Activated T-helper 1 cell treated with anti-CD3 and anti-CD28 coated beads, Interleukin-12 subunit alpha, Interleukin-12 subunit beta, Interleukin-2, Interleukin-4 antibody, amounts not matched to agents 30 ng/mL and 10 ng/mL and 1 ng/mL, durations not matched to agents 14 hours and 24 hours and 36 hours (primary cell): ENCODE measurements around the gene KCNJ2. TPM values are rescaled to one million over a fixed set of nuclear protein-coding genes. Genes with fewer than 3 reads are reported as not detected.

ENCODE experiments used
- DNase-seq: peaks from one replicate; pipeline ENCODE4 v3.0.0; 2021; ENCODE audit warnings: low spot score
- H3K27ac Mint-ChIP-seq: one replicate; pipeline ENCODE4 v1.8.0; 2021; ENCODE audit warnings: mild to moderate bottlenecking, mixed read lengths
- H3K27me3 Mint-ChIP-seq: one replicate; pipeline ENCODE4 v1.8.0; 2022; ENCODE audit warnings: mild to moderate bottlenecking, moderate library complexity, mixed read lengths; ENCODE audit not compliant: insufficient read depth
- H3K36me3 Mint-ChIP-seq: one replicate; pipeline ENCODE4 v1.8.0; 2021; ENCODE audit warnings: low read depth, mixed read lengths
- H3K4me1 Mint-ChIP-seq: one replicate; pipeline ENCODE4 v1.8.0; 2021; ENCODE audit warnings: low read depth, mixed read lengths
- H3K4me3 Mint-ChIP-seq: one replicate; pipeline ENCODE4 v1.8.0; 2021; ENCODE audit warnings: mild to moderate bottlenecking, moderate library complexity, mixed read lengths
- H3K9me3 Mint-ChIP-seq: one replicate; pipeline ENCODE4 v1.8.0; 2021; ENCODE audit warnings: mixed read lengths
- intact Hi-C: fragments of 100-400 bp; cut with micrococcal nuclease; formaldehyde crosslinking; loops from one replicate; pipeline ENCODE4 v1.15.1; 2024
- total RNA-seq: library from RNA; stranded (reverse); gene quantifications from 2 replicates; pipeline ENCODE4 v1.2.3, GENCODE V29; 2022

Gene KCNJ2
- 0.05 TPM in 1 of 2 replicates, not detected in the other for total RNA-seq

- intact Hi-C loops, result loop anchor here (10.0 kb wide), 1 partner anchor 844 kb away; the partner anchor contains the start of gene ABCA5
Observed at GRCh38 chr17:70168977-70169708, at the start of gene KCNJ2. KCNJ2 (plus strand) TSS chr17:70169532; CDS start chr17:70175040, 5,508 bp downstream.

DNA sequence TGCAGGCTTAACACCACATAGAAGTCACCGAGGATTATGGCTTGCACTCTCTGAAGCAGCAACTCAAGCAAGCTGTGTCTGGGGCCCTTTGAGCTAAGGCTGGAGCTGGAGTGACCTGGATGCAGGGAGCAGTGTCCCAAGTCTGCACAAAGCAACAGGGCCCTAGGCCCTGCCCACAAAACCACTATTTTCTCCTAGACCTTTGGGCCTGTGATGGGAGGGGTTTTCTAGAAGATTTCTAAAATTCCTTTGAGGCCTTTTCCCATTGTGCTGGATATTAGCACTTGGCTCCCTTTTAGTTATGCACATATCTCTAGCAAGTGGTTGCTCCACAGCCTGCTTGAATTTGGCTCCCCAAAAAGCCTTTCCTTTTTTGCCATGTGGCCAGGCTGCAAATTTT, 49.8 kb upstream of the KCNJ2 start:
- Mint-ChIP-seq H3K4me3 (no peak overlapping the region), H3K27ac (no peak overlapping the region), H3K9me3 (peaks cover 4% of the 10 kb centered on the region), H3K4me1 (no peaks in the 10 kb centered on the region), H3K36me3 (no peaks in the 10 kb centered on the region), H3K27me3 (peaks cover 2% of the 10 kb centered on the region)
- no peak for DNase-seq
- intact Hi-C loops, result no loop called here

More at GRCh38 chr17:70168977-70169708, at the start of gene KCNJ2:
- Mint-ChIP-seq H3K27me3 (peaks cover 49% of the 10 kb centered on the region), H3K36me3 (no peaks in the 10 kb centered on the region), H3K4me1 (peaks cover 18% of the 10 kb centered on the region), H3K27ac (no peak within 1 kb of the TSS), H3K9me3 (no peaks in the 10 kb centered on the region), H3K4me3 (peak within 1 kb of the TSS; percentile 81)
- peak; percentile 53 for DNase-seq

DNA sequence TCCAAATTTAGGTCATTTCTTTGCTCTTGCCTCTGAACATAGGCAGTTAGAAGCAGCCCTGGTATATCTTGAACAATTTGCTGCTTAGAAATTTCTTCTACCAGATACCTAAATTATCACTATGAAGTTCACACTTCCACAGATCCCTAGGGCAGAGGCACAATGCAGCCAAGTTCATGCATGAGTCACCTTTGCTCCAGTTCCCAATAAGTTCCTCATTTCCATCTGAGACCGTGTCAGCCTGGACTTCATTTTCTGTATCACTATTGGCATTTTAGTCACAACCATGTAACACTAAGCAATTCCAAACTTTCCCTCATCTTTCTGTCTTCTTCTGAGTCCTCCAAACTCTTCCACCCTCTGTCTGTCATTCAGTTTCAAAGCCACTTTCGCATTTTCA, 49.3 kb upstream of the KCNJ2 start:
- H3K4me3 Mint-ChIP-seq, result no peak overlapping the region
- H3K27me3 Mint-ChIP-seq, result peaks cover 4% of the 10 kb centered on the region
- no peaks in the 10 kb centered on the region for H3K4me1 Mint-ChIP-seq
- intact Hi-C loops, result no loop called here
- DNase-seq, result no peak
- H3K27ac Mint-ChIP-seq, result no peak overlapping the region
- H3K36me3 Mint-ChIP-seq, result no peaks in the 10 kb centered on the region
- peaks cover 4% of the 10 kb centered on the region for H3K9me3 Mint-ChIP-seq

DNA sequence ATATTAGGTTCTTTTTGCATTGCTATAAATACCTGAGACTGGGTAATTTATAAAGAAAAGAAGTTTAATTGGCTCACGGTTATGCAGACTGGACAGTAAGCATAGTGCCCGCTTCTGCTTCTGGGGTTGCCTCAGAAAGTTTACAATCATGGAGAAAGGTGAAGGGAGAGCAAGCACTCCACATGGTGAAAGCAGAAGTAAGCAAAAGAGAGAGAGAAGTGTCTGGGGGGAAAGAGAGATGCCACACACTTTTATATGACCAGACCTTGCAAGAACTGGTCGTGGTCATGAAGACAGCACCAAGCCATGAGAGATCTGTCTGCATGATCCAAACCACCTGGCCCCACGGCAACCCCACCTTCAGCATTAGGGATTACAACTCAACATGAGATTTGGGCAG, 48.9 kb upstream of the KCNJ2 start:
- Mint-ChIP-seq H3K36me3 (no peaks in the 10 kb centered on the region), H3K9me3 (peaks cover 4% of the 10 kb centered on the region), H3K27ac (no peak overlapping the region), H3K27me3 (peaks cover 4% of the 10 kb centered on the region), H3K4me1 (no peaks in the 10 kb centered on the region), H3K4me3 (no peak overlapping the region)
- intact Hi-C loops, result no loop called here
- no peak for DNase-seq

GRCh38 chr17:70121126-70121525, 48.2 kb upstream of the KCNJ2 start:
- Mint-ChIP-seq H3K27ac (no peak overlapping the region), H3K27me3 (peaks cover 4% of the 10 kb centered on the region), H3K36me3 (no peaks in the 10 kb centered on the region), H3K9me3 (peaks cover 4% of the 10 kb centered on the region), H3K4me1 (no peaks in the 10 kb centered on the region), H3K4me3 (no peak overlapping the region)
- DNase-seq, result no peak
- intact Hi-C loops, result no loop called here

DNA sequence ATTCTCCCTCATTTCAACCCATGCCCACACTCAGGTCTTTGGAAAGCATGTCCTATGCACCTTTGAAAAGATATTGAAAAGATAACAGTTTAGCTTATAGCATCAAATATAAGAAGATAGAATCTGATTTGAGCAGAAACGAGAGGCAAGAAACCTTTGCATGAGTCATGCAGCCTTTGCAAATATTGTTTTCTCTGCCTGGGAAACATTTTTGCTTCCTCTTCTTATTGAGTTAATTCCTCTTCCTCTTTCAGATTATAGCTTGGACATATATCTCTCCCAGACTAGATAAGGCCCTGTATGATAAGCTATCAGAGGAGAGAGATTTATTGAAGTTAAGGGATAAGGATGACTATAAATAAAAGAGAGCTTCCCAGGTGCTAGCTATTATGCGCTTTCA, 46.1 kb upstream of the KCNJ2 start:
- H3K9me3 Mint-ChIP-seq, result no peaks in the 10 kb centered on the region

DNA sequence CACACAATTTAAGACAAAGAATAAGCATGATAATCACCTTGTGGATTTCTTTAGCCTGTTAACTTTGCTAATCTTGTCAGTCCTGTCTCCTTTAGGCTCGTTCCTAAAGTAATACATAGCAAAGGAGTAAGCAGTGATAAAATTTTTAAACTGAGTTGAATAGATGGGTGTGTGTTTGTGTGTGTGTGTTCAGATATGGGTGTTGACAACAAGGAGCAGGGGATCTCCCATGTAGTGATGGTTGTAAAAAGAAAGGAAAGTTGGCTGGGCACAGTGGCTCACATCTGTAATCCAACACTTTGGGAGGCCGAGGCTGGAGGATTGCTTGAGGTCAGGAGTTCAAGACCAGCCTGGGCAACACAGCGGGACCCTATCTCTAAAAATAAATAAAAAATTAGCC, 44.6 kb upstream of the KCNJ2 start:
- Mint-ChIP-seq H3K27me3 (peaks cover 3% of the 10 kb centered on the region), H3K4me1 (no peaks in the 10 kb centered on the region), H3K27ac (no peak overlapping the region), H3K36me3 (no peaks in the 10 kb centered on the region), H3K4me3 (no peak overlapping the region), H3K9me3 (no peaks in the 10 kb centered on the region)
- intact Hi-C loops, result no loop called here
- DNase-seq, result no peak

More for the DNA sequence above, 46.1 kb upstream of the KCNJ2 start:
- Mint-ChIP-seq H3K4me3 (no peak overlapping the region), H3K27ac (no peak overlapping the region), H3K4me1 (no peaks in the 10 kb centered on the region), H3K36me3 (no peaks in the 10 kb centered on the region), H3K27me3 (peaks cover 4% of the 10 kb centered on the region)
- no peak for DNase-seq
- intact Hi-C loops, result no loop called here

DNA sequence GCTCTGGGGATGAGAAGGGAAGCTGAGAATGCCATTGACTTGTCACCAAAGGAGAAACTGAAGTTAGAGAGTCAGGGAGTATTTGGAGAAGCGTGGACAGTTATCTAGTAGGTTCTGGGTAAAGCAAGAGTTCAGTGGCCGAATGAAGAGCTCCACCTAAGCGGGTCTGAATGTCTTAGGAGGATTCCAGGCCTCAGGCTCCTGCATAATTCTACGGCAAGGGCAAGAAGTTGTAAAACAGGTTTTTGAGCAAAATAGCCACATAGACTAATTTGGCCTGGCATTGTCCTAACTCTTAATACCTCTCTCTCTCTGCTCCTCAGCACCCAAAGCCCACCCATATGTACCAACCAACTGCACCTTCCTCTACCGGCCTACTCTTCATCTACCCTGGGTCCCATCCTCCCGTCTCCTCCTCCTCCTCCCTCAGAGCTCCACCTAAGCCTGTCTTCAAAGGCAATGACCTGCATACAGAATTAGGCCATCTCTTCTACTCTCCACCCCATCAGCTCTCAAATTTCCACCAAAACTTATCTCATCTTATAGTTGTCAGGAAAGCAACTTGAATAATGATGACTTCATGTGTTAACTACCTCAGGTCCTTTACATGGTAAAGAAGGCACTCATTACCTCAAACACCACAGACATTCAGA, 42.0 kb upstream of the KCNJ2 start:
- no peak overlapping the region for H3K4me3 Mint-ChIP-seq
- no peak overlapping the region for H3K27ac Mint-ChIP-seq

GRCh38 chr17:70128727-70129238, 40.5 kb upstream of the KCNJ2 start:
- Mint-ChIP-seq H3K4me3 (no peak overlapping the region), H3K4me1 (no peaks in the 10 kb centered on the region), H3K27me3 (peaks cover 10% of the 10 kb centered on the region), H3K27ac (no peak overlapping the region), H3K9me3 (no peaks in the 10 kb centered on the region), H3K36me3 (no peaks in the 10 kb centered on the region)
- intact Hi-C loops, result no loop called here
- DNase-seq, result no peak

More for the DNA sequence above, 42.0 kb upstream of the KCNJ2 start:
- no peaks in the 10 kb centered on the region for H3K9me3 Mint-ChIP-seq
- no peak for DNase-seq
- intact Hi-C loops, result no loop called here
- H3K36me3 Mint-ChIP-seq, result no peaks in the 10 kb centered on the region
- peaks cover 5% of the 10 kb centered on the region for H3K27me3 Mint-ChIP-seq
- no peaks in the 10 kb centered on the region for H3K4me1 Mint-ChIP-seq

DNA sequence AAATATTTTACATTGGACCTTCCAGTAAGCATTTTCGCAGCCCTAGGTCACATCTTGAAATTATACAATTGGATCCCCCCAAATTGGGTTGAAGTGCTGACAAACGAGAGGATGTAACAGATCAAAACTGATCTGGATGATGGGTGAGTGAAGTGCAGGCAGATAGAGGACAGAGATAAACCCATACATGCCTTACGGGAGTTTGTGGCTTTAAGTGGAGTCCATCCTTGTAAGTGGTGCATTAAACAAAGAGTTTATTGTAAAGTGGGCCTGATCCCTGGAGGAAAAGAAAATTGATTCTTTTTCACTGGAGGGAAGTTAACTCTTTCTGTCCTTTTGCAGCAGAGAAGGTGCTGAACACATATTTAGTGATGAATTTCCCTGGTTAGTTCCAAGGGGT, 39.0 kb upstream of the KCNJ2 start:
- Mint-ChIP-seq H3K27me3 (peaks cover 8% of the 10 kb centered on the region), H3K36me3 (no peaks in the 10 kb centered on the region), H3K27ac (no peak overlapping the region), H3K4me3 (no peak overlapping the region), H3K4me1 (no peaks in the 10 kb centered on the region), H3K9me3 (no peaks in the 10 kb centered on the region)
- DNase-seq, result no peak
- intact Hi-C loops, result no loop called here

DNA sequence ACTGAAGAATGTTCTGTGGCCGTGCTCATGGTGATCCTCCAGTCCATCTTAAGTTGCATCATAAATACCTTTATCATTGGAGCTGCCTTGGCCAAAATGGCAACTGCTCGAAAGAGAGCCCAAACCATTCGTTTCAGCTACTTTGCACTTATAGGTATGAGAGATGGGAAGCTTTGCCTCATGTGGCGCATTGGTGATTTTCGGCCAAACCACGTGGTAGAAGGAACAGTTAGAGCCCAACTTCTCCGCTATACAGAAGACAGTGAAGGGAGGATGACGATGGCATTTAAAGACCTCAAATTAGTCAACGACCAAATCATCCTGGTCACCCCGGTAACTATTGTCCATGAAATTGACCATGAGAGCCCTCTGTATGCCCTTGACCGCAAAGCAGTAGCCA, 36.8 kb upstream of the KCNJ2 start:
- Mint-ChIP-seq H3K36me3 (no peaks in the 10 kb centered on the region), H3K9me3 (no peaks in the 10 kb centered on the region), H3K4me3 (no peak overlapping the region), H3K27me3 (peaks cover 9% of the 10 kb centered on the region), H3K27ac (no peak overlapping the region), H3K4me1 (peaks cover 8% of the 10 kb centered on the region)
- DNase-seq, result no peak
- intact Hi-C loops, result no loop called here

GRCh38 chr17:70134042-70134441, 35.3 kb upstream of the KCNJ2 start:
- intact Hi-C loops, result no loop called here
- H3K36me3 Mint-ChIP-seq, result no peaks in the 10 kb centered on the region
- H3K27ac Mint-ChIP-seq, result no peak overlapping the region

DNA sequence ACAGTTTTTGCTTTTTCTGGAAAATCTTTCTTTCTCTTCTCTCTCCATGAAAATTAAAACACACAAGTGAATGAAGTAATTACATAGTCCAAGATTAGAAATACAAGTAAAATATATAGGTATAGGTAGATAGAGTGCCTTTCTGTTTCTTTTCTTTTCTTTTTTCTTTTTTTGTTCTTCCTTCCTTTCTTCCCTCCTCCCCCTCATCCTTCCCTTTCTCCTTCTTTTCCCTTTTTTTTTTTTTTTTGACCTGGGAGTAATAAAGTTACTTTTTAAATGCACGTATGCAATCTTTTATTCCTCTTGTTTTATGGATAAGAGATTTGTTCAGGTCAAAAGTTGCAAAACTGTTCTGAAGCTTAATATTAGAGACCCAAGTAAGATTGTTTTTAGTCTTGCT, 34.6 kb upstream of the KCNJ2 start:
- Mint-ChIP-seq H3K27ac (no peak overlapping the region), H3K4me3 (no peak overlapping the region), H3K36me3 (no peaks in the 10 kb centered on the region), H3K4me1 (peaks cover 16% of the 10 kb centered on the region), H3K9me3 (no peaks in the 10 kb centered on the region), H3K27me3 (peaks cover 11% of the 10 kb centered on the region)
- DNase-seq, result no peak
- intact Hi-C loops, result no loop called here

More at GRCh38 chr17:70134042-70134441, 35.3 kb upstream of the KCNJ2 start:
- no peak for DNase-seq
- Mint-ChIP-seq H3K4me3 (no peak overlapping the region), H3K27me3 (peaks cover 10% of the 10 kb centered on the region), H3K9me3 (no peaks in the 10 kb centered on the region), H3K4me1 (peaks cover 16% of the 10 kb centered on the region)
